Esophagus (tissue), 2 donors: Measurements from ENCODE around the gene TMEM119. TPM values are rescaled to one million over a fixed set of nuclear protein-coding genes. Genes with fewer than 3 reads are reported as not detected.

Experiments
- H3K27ac ChIP-seq, 2 donors: one replicate each; pipeline ENCODE4 v1.5.1; 2013; ENCODE audit warnings: low read depth in 2 of 2, mild to moderate bottlenecking in 2 of 2, inconsistent platforms in 1 of 2, low read length in 1 of 2, moderate library complexity in 1 of 2
- H3K27me3 ChIP-seq, 2 donors: one replicate each; pipeline ENCODE4 v1.6.1; 2013; ENCODE audit warnings: low read length in 2 of 2, control low read depth in 1 of 2, mild to moderate bottlenecking in 1 of 2; ENCODE audit not compliant: insufficient read depth in 2 of 2, control insufficient read depth in 1 of 2
- H3K36me3 ChIP-seq, 2 donors: one replicate each; pipeline ENCODE4 v1.6.1; 2013; ENCODE audit warnings: low read length in 1 of 2; ENCODE audit not compliant: control insufficient read depth in 2 of 2, insufficient read depth in 2 of 2
- H3K4me1 ChIP-seq, 2 donors: one replicate each; pipeline ENCODE4 v1.6.1; 2013; ENCODE audit warnings: low read length in 1 of 2; ENCODE audit not compliant: control insufficient read depth in 2 of 2, insufficient read depth in 2 of 2
- H3K4me3 ChIP-seq, 2 donors: one replicate each; pipeline ENCODE4 v1.5.1; 2013; ENCODE audit warnings: low read length in 2 of 2, mild to moderate bottlenecking in 2 of 2, low read depth in 1 of 2, moderate library complexity in 1 of 2
- H3K9me3 ChIP-seq, 2 donors: one replicate each; pipeline ENCODE4 v1.6.1; 2013; ENCODE audit warnings: mild to moderate bottlenecking in 2 of 2, low read depth in 1 of 2, low read length in 1 of 2, moderate library complexity in 1 of 2; ENCODE audit not compliant: control insufficient read depth in 2 of 2, insufficient read depth in 1 of 2
- WGBS, 2 donors: extraction: QIAGEN DNeasy Blood & Tissue Kit; methylation state at CpG; one replicate each; pipeline ENCODE4 v1.1.7; 2013; 5-methylcytosine and 5-hydroxymethylcytosine counted together
- polyA plus RNA-seq, 2 donors: library from polyadenylated mRNA; stranded (reverse); fragments of 200-250 nt; gene quantifications; one replicate each; pipeline ENCODE4 v1.2.3, GENCODE V29; 2013
- donor health status: healthy with polysubstance abuse.
- donor health status: Bipolar disorder and iron deficiency.

TMEM119 gene
- polyA plus RNA-seq, 2 donors, result 0.54 to 0.63 TPM

GRCh38 chr12:108616359-108616758, 18.5 kb upstream of the TMEM119 start:
- 91 to 98% methylated on average over 2 of the region's 2 CpGs for WGBS, 2 donors
- Histone ChIP-seq H3K4me1 (peaks cover 0 to 2% of the 10 kb centered on the region in 2 donors), H3K27ac (no peak overlapping the region)

DNA sequence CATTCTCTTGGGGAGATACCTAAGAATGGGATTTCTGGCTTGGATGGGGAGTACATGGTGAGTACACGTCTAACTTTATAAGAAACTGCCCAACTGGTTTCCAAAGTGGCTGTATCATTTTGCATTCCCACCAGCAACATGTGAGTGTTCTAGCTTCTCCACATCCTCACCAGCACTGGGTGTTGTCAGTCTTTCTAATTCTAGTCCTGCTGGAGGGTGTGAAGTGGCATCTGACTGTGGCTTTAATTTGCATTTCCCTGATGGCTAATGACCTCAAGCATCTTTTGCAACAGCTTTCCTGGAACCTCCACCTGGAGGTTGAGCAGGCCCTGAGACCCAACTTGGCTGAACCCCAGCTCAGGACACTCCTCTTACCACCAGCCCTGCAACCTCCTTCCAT, 18.0 kb upstream of the TMEM119 start:
- H3K9me3 ChIP-seq, result no peaks in the 10 kb centered on the region
- WGBS, 2 donors, result 86 to 96% methylated on average over 1 of the region's 1 CpG
- H3K4me3 ChIP-seq, result no peak overlapping the region
- H3K27ac ChIP-seq, result no peak overlapping the region
- no peaks in the 10 kb centered on the region for H3K27me3 ChIP-seq
- peaks cover 0 to 2% of the 10 kb centered on the region in 2 donors for H3K4me1 ChIP-seq
- no peaks in the 10 kb centered on the region for H3K36me3 ChIP-seq

More at GRCh38 chr12:108616359-108616758, 18.5 kb upstream of the TMEM119 start:
- Histone ChIP-seq H3K27me3 (no peaks in the 10 kb centered on the region), H3K36me3 (no peaks in the 10 kb centered on the region), H3K4me3 (no peak overlapping the region), H3K9me3 (no peaks in the 10 kb centered on the region)

DNA sequence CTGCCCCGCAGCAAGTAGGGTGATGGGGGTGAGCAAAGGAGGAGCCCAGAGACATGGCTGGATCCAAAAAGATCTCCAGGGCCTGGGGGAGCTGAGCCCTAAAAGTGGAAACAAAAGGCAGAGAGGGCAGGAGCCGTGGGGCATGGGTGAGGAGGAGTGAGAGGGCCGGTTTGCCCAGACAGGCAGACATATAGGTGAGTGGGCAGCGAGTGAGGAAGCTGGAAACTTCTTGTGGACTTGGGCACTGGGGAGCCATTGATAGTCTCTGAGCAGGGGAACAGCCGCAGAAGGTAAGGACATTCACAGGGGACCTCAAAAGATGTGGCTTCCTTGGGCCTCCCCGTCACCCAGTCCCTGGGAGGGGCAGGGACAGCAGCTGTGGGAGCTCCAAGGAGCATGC, 16.8 kb upstream of the TMEM119 start:
- WGBS, 2 donors, result 91% methylated on average over 6 of the region's 6 CpGs
- Histone ChIP-seq H3K4me3 (no peak overlapping the region), H3K27ac (no peak overlapping the region), H3K4me1 (peaks cover 0 to 2% of the 10 kb centered on the region in 2 donors), H3K27me3 (no peaks in the 10 kb centered on the region), H3K9me3 (no peaks in the 10 kb centered on the region), H3K36me3 (no peaks in the 10 kb centered on the region)

DNA sequence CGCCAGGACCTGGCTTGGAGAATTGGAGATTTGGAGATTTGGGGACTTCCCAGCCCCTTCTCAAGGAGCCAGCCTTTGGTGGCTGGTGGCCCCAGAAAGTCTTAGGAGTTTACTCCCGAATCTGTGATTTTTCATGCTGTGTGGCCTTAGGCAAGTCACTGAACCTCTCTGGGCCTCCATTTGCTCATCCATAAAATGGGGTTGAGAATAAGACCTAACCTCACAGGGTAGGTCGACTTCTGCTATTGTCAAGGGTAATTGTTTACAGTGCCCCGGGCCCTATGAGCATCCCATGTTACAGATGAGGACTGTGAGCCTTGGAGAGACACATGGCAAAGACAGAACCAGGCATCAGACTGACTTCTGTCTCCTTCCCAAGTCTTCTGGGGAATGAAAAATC, 16.2 kb upstream of the TMEM119 start:
- H3K9me3 ChIP-seq, result no peaks in the 10 kb centered on the region
- no peaks in the 10 kb centered on the region for H3K27me3 ChIP-seq
- H3K4me1 ChIP-seq, result peaks cover 0 to 2% of the 10 kb centered on the region in 2 donors
- no peak overlapping the region for H3K27ac ChIP-seq
- no peaks in the 10 kb centered on the region for H3K36me3 ChIP-seq
- H3K4me3 ChIP-seq, result no peak overlapping the region
- 75 to 76% methylated on average over 4 of the region's 4 CpGs for WGBS, 2 donors

DNA sequence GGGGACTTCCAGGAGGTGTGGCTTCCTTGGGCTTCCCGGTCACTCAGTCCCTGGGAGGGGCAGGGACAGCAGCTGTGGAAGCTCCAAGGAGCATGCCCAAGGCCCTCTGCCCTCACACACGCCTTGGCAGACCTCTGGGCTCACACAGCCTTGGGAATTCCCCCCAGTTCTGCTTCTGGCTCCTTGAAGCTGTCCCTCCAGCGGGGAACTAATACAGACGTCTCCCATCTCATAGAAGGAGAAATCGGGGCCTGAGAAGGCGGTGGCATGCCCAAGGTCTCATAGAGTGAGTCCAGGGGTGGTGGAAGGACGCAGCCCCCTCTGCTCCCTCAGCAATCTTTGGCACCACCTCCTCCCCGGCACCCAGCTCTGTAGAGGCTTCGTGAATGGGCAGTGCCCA, 15.7 kb upstream of the TMEM119 start:
- H3K36me3 ChIP-seq, result no peaks in the 10 kb centered on the region
- WGBS, 2 donors, result 53 to 59% methylated on average over 9 of the region's 9 CpGs
- no peaks in the 10 kb centered on the region for H3K27me3 ChIP-seq
- H3K4me1 ChIP-seq, result peaks cover 0 to 2% of the 10 kb centered on the region in 2 donors
- no peaks in the 10 kb centered on the region for H3K9me3 ChIP-seq
- H3K4me3 ChIP-seq, result no peak overlapping the region
- H3K27ac ChIP-seq, result no peak overlapping the region

DNA sequence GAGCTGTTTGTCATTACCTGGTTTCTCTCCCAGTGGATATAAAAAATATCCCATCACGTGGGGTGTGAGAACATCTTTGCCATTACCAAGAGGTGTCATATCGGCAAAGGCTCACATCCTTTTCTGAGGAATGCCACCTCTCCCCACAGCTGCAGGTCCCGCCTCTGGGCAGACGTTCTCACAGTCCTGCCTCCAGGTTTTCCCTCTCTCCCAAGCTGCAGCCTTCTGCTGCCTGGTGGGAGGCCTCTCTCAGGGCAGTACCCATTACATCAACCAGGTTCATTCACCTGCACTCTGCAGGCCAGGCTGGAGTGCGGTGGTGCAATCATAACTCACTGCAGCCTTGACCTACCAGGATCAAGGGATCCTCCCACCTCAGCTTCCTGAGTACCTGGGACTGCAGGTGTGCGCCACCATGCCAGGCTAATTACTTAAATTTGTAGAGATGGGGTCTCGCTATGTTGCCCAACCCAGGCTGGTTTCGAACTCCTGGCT, 15.0 kb upstream of the TMEM119 start:
- no peaks in the 10 kb centered on the region for H3K9me3 ChIP-seq
- H3K27ac ChIP-seq, result no peak overlapping the region
- H3K4me3 ChIP-seq, result no peak overlapping the region
- peaks cover 0 to 2% of the 10 kb centered on the region in 2 donors for H3K4me1 ChIP-seq
- WGBS, 2 donors, result 69 to 76% methylated on average over 8 of the region's 8 CpGs
- H3K36me3 ChIP-seq, result no peaks in the 10 kb centered on the region
- no peaks in the 10 kb centered on the region for H3K27me3 ChIP-seq

DNA sequence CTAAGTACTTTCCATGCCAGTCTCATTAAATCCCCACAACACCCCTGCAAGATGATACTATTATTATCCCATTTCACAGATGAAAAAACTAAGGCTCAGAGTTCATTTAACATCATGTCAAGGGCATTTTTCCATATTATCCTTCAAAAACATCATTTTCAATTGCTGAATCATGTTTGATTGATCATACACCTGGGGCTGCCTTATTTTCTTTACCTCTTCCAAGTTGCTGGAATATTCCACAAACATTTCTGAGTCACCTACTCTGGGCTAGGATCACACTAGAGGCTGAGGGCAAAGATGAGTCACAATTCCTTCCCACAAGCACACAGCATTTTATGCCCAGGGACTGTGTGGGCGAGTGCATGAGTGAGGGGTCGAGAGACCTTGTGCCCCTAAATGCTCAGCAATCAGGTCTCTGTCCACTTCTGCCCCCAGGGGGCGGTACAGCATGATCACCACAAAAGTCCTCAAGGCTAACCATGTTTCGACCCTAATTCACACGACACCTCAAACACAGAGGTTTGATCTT, 14.1 kb upstream of the TMEM119 start:
- no peaks in the 10 kb centered on the region for H3K9me3 ChIP-seq
- no peaks in the 10 kb centered on the region for H3K27me3 ChIP-seq
- H3K36me3 ChIP-seq, result no peaks in the 10 kb centered on the region
- H3K27ac ChIP-seq, result no peak overlapping the region
- no peak overlapping the region for H3K4me3 ChIP-seq
- H3K4me1 ChIP-seq, result no peaks in the 10 kb centered on the region
- 44 to 45% methylated on average over 5 of the region's 5 CpGs for WGBS, 2 donors

GRCh38 chr12:108610856-108611605, 13.1 kb upstream of the TMEM119 start:
- no peaks in the 10 kb centered on the region for H3K27me3 ChIP-seq
- H3K27ac ChIP-seq, result no peak overlapping the region
- no peaks in the 10 kb centered on the region for H3K36me3 ChIP-seq
- H3K4me1 ChIP-seq, result peaks cover 0 to 1% of the 10 kb centered on the region in 2 donors
- H3K4me3 ChIP-seq, result no peak overlapping the region
- no peaks in the 10 kb centered on the region for H3K9me3 ChIP-seq
- 78 to 81% methylated on average over 13 to 15 of the region's 15 CpGs for WGBS, 2 donors

DNA sequence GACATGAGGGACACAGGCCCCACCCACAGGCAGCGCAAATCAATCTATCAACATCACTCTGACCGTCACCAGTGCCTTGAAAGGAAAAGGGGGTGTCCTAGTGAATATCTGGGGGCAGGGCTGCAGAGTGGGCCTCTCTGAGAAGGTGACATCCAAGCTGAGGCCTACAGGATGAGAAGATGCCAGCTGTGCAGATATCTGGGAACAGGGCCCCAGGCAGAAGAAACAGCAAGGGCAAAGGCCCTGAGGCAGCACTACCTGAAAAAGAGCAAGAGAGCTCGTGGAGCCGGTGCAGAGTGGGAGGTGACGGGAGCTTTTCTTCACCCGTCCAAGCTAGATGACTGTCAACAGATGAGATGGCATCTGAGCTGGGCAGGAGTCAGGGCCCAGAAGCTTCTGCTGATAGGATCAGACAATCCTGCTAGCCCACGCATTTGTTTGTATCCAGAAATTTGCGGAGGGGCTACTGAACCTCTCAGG, 12.5 kb upstream of the TMEM119 start:
- H3K36me3 ChIP-seq, result no peaks in the 10 kb centered on the region
- WGBS, 2 donors, result 80 to 88% methylated on average over 8 of the region's 8 CpGs
- H3K27me3 ChIP-seq, result no peaks in the 10 kb centered on the region
- H3K4me1 ChIP-seq, result peaks cover 0 to 3% of the 10 kb centered on the region in 2 donors
- H3K4me3 ChIP-seq, result no peak overlapping the region
- H3K9me3 ChIP-seq, result no peaks in the 10 kb centered on the region
- H3K27ac ChIP-seq, result no peak overlapping the region
